OCI-LY7 (cell line): ENCODE data around the gene TNFRSF25.

Source experiments
- EZH2phosphoT487 ChIP-seq: fragments of 200-600 bp; sonication (generic); IDR thresholded peaks from 2 replicates; pipeline ENCODE4 v1.6.1; 2018; ENCODE audit warnings: low read depth, borderline replicate concordance, mild to moderate bottlenecking, mixed run types, antibody characterized with exemption, low read length, moderate library complexity, mixed read lengths
- TF ChIP-seq, protein P1 (sequence below): fragments of 200-600 bp; sonication (generic); conservative IDR thresholded peaks from 2 replicates; pipeline ENCODE4 v1.5.1; 2014; ENCODE audit warnings: mild to moderate bottlenecking, antibody characterized with exemption, low read length, moderate library complexity, mixed read lengths

DNA sequence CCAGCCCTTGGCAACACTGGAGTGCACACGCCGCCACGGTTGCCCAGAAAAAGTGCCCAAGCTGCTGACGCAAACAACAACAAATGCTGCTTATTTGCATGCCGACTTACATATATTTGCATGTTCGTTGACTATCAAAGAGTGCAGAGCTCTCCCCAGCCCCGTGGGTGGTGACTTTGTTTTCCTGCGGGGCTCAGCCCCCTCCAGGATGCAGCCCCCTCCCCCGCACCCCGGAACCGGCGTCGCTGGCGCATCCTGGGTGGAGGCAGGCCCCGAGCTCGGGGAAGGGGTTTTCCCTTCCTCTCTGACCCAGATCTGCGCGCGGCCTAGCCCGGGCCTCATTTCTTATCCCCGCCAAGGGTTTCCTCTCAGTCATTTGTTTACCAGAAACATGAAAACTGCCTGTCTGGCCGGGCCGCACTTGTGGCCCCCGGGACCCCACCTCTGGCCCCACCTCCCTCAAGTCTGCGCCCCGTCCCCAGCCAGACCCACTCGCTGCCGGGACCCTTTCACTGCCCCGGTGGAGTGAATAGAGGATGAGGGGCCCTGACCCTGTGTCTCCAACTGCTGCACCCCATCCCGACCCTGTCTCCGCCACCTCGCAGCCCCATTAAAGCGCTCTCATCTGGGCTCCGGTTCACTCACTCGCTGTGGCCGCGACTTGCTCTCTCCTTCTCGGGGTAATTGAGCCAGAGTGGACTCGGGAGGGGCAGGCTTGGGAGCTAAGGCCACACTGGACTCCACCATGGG, 5.5 kb downstream of the TNFRSF25 start:
- TF ChIP-seq, protein P1, sequence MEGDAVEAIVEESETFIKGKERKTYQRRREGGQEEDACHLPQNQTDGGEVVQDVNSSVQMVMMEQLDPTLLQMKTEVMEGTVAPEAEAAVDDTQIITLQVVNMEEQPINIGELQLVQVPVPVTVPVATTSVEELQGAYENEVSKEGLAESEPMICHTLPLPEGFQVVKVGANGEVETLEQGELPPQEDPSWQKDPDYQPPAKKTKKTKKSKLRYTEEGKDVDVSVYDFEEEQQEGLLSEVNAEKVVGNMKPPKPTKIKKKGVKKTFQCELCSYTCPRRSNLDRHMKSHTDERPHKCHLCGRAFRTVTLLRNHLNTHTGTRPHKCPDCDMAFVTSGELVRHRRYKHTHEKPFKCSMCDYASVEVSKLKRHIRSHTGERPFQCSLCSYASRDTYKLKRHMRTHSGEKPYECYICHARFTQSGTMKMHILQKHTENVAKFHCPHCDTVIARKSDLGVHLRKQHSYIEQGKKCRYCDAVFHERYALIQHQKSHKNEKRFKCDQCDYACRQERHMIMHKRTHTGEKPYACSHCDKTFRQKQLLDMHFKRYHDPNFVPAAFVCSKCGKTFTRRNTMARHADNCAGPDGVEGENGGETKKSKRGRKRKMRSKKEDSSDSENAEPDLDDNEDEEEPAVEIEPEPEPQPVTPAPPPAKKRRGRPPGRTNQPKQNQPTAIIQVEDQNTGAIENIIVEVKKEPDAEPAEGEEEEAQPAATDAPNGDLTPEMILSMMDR: no peak
- TF ChIP-seq EZH2phosphoT487: no peak
